Endothelial cell of hepatic sinusoid (primary cell): ENCODE data around the gene MEGF10.

Experiments used
- in situ Hi-C: cut with HindIII; loops from 2 replicates; pipeline ENCODE4 v1.10.0; 2017; ENCODE audit warnings: low sequenced_read_pairs

MEGF10 gene

GRCh38 chr5:127409246-127409917 is 118.8 kb downstream of the MEGF10 start:
- in situ Hi-C loops, result no loop called here

- in situ Hi-C loops, result no loop called here
Observed at GRCh38 chr5:127409921-127410675, 119.5 kb downstream of the MEGF10 start.

DNA sequence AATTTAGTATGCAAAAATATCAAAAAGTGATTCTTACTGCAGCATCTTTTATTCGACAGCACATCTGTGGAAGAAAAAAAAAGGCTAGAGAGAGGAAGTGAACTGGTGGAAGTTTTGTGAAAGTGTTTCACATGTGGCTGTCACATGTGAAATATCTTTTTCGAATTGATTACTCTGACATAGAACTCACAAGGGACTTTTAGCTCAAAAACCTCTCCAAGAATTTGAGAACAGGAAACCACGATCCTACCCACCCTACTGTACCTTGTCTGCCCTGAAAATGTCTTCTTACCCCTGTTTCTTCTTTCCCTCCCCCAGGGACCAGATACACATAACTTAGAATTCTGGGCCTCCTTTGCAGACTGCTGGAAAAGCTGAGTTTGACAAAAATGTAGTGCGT is 120.4 kb downstream of the MEGF10 start:
- in situ Hi-C loops, result no loop called here

DNA sequence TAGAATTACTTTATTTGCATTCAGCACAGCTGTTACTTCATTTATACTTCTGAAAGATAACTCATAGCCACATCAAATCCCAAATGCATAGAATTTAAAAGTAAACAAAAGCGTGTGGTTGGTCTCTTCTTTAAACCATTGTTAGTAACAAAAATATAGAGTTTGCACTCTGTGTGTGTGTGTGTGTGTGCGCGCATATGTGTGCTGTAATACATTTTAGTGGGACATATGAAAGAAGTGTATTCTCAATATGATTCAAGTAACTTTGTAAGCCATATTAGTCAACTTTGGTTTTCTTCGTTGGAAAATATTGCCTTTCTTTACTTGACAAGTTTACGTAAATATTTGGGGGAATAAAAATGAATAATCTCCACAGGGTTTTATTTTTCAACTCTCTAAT is 120.8 kb downstream of the MEGF10 start:
- in situ Hi-C loops, result no loop called here

DNA sequence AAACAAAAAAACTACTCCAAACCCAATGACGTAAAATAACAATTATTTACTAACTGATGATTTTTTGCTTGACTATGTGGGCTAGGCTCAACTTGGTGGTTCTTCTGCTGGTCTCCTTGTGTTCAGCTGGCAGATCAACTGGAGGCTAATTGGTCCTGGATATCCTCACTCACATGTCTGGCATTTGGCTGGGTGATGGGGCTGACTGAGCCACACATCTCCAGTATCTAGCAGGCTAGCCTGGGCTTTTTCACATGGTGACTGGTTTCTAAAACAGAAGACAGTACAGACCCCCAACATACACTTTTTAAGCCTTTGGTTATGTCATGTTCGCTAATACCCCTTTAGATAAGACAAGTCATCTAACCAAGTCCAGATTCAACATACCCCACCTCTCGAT is 122.1 kb downstream of the MEGF10 start:
- in situ Hi-C loops, result no loop called here

GRCh38 chr5:127415034-127415433 is 124.4 kb downstream of the MEGF10 start:
- in situ Hi-C loops, result no loop called here

- in situ Hi-C loops, result no loop called here
Observed at GRCh38 chr5:127416906-127417305, 126.3 kb downstream of the MEGF10 start.

DNA sequence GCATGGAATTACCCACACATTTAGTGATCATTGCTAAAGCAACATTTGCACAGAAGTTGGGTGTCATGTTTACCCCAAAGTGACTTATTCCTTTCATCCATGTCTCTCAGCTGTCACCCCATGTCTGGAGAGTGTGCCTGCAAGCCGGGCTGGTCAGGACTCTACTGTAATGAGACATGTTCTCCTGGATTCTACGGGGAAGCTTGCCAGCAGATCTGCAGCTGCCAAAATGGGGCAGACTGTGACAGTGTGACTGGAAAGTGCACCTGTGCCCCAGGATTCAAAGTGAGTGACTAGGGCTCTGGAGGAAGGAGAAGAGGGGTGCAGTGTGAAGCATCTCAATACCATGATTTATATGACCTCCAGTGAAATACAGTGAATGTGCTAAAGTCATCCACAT is 126.9 kb downstream of the MEGF10 start:
- in situ Hi-C loops, result no loop called here

DNA sequence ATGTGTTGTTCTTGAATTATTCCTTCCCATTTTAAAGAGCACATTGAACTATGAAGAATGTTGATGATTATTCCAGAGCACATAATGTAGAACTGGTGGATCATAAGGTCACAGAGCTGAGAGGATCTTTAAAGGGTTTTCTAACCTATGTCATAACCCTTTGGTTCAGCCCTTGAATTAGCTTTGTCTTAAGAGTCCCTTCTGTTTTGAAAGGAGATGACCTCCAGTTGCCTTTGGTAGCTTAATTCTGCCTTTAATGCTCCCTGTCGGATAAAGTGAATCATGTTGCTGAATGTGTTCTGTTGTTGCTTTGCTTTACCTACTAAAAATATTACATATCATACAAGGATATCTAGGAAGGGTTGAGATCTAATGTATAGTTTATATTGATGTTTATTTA is 127.8 kb downstream of the MEGF10 start:
- in situ Hi-C loops, result no loop called here

DNA sequence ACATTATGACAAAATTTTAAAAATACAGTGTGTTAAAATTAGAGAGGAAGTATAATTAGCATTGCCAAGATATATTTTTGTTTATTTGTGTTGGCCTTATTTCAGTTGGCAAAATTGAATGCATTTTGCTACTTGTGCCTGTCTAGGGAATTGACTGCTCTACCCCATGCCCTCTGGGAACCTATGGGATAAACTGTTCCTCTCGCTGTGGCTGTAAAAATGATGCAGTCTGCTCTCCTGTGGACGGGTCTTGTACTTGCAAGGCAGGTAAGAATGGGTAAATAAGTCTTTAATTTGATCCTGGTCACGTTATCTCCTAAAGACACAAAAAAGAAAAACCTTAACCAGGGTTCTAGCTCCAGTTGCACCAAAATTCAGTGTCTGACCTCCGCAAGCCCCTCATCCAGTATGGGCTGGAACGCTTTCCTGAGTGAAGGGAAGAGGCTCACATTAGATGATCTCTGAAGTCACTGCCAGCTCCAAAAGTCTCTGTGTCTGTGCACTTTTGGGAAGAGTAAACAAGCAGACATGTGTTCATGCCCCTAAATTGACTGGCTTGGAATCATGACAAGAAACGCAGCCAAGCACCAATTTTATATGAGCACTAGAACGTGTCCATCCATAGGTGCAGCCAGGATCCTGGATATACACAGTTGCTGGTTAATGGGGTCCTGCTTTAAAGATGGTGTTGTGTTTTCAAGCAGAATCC is 128.5 kb downstream of the MEGF10 start:
- in situ Hi-C loops, result no loop called here

DNA sequence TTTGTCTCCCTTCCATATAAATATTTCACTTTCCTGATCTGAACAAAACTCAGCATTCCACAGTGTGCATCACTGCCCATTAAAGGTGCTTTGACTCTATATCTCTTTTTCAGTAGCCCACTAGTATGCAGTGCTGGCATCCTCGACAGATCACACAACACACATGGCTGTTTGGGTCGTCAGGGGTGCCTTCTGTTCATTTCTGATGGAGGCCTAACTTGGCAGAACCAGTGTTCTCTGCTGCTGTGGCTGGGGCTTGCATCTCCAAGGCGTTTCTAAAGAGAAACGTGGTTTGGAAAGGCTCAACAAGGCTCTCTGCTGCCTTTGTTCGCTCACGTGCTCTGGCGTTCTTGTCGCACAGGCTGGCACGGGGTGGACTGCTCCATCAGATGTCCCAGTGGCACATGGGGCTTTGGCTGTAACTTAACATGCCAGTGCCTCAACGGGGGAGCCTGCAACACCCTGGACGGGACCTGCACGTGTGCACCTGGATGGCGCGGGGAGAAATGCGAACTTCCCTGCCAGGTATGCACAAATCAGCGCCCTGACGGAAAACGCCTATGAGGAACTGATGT is 129.2 kb downstream of the MEGF10 start:
- in situ Hi-C loops, result no loop called here

- in situ Hi-C loops, result no loop called here
Observed at GRCh38 chr5:127420758-127421157, 130.2 kb downstream of the MEGF10 start.

DNA sequence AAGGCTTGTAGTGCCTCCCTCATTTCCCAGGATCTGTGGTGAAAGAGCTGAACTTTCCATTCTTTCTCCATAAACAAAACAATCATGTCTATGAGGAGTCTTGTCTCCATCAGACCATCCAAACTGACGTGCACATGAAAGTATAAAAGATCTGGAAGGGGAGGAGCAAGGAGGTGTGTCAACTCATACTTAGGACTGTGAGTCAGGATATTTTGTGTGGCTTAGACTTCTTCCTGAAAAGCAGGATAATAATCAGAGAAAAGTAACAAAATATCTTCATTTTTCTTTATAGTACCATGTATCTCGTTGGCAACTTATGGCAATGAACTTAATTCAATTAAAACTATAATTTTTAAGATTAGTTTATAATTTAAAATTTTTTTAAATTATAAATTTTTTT is 130.9 kb downstream of the MEGF10 start:
- in situ Hi-C loops, result no loop called here

DNA sequence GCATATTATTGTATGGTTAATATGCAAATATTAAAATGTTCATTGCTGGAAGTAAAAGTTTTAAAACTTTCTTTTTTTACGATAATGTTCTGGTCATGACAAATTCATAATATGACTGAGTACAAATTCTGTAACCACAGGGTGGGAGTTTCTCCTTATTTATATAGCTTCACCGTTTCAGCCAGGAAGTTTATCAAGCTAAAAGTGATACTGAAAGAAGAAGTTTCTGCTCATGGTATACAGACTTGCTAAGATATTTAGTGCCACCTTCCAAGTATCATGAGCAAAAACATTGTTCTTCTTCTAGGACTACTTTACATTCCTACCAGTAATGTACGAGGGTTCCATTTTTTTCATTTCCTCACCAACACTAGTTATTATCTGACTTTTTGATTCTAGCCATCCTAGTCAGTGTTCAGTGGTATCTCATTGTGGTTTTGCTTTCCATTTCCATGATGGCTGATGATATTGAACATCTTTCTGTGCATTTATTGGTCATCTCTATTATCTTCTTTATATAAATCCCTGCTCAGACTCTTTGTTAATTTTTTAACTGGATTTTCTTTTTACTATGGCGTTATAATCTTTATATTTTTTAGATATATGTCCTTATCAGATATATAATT is 132.7 kb downstream of the MEGF10 start:
- in situ Hi-C loops, result no loop called here

DNA sequence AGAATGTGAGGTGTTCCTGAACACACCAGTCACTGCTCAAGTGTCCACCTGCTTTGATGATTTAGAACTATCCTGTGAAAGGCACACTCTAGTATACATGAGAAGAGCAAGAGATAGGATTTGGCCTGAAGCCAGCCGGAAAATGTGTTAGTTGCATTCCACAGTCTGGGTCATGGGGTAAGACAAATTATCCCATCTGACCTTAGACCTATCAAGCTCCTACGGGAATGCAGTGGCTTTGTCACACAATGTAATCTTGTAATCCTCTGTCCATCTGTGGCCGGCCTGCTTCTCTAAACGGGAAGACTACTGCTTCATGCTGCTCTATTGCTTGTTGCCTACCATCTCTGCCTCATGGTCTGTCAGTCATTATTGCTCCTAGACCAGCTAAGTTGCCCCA is 134.4 kb downstream of the MEGF10 start:
- in situ Hi-C loops, result no loop called here

DNA sequence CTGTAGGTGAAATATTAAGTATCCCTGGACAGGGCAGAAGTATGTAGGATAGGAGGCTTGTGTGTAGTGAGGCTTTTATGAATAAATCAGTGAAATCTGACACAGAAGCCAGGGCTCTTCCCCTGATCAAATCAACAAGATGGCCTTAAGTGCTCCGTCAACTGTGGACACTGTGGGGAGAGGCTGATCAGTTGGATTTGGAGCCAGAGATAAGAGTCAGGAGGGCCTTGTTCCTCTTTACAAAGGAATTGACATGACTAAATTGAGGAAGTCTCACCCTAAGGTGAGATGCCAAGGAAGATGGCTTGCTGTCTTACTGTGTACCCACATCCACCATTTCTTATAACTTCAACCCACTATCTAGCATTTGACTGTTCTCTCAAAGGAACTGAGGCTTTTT is 135.3 kb downstream of the MEGF10 start:
- in situ Hi-C loops, result no loop called here

DNA sequence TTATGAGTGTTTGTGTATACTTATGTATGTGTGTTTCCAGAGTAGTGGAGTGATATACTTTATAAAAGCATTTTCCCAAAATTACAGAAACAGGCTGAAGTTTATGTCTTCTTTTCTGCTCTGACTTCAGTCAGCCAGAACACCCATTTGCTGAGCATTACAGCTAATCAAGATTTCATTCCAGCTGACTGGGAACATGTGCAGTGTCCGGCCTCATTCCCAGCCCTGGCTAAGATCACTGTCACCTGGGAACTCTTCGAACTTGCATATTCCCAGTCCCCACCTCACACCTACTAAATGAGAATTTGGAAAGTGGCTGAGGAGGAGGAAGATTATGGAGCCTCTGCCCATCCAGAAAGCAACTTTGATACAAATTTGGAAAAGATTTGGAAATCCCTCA is 136.1 kb downstream of the MEGF10 start:
- in situ Hi-C loops, result no loop called here

DNA sequence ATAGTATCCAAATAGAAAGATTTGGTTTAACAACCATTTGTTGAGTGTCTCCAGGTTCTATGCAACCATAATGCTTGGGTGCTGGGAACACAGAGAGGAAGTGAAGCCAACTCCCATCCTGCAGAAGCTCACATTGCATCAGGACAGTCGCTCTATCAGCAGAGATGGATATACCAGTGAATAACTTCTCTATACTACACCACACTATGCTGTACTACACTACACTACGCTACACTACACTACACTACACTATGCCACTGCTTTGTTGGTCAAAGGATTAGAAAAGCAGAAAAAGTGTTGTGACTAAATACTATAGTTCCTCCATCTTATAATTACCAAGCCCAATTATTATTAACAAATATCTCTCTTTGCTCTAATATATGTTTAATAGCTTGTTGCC is 137.7 kb downstream of the MEGF10 start:
- in situ Hi-C loops, result no loop called here

- in situ Hi-C loops, result no loop called here
Observed at GRCh38 chr5:127428748-127429147, 138.2 kb downstream of the MEGF10 start.

DNA sequence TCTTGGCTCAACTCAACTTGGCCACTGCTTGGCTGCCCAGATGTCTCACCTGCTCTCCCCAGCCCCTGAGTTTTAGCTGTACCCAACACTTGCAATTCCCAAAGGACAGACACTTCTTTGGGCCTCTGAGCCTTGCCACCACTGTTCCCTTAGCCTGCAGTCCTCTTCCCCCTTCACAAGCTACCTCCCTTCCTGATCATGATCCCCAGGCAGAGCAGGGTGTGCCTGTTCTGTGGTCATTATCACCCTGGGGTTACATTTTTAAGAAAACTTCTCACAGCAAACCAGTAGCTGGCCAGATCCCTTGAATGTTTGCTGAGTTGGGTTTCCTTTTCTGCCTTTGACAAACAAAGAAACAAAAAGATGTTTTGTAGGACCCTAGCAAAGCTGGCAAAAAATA is 139.3 kb downstream of the MEGF10 start:
- in situ Hi-C loops, result loop anchor here (10.0 kb wide), 1 partner anchor 365 kb away; no protein-coding TSS in a partner anchor

GRCh38 chr5:127430627-127431026 is 140.0 kb downstream of the MEGF10 start:
- in situ Hi-C loops, result loop anchor here (10.0 kb wide), 1 partner anchor 366 kb away; no protein-coding TSS in a partner anchor
